Fibroblast of the aortic adventitia (primary cell): ENCODE results near the gene RNFT1. TPM values are rescaled to one million over a fixed set of nuclear protein-coding genes. Genes with fewer than 3 reads are reported as not detected.
A peak's percentile ranks its signal among the peaks of the same experiment; 100 is the strongest.
"Not testable (repeated sequence)": the region's sequence is repeated elsewhere in the genome, so short reads cannot be mapped to it uniquely, and the experiment has no call there.

ENCODE experiments used
- DNase-seq: peaks from one replicate; pipeline ENCODE4 v3.0.0-alpha.2; 2010; ENCODE audit warnings: low read depth
- H3K4me3 ChIP-seq: 2 replicates; pipeline ENCODE4 v1.5.1; 2011; ENCODE audit warnings: low read depth, mild to moderate bottlenecking, control low read depth, low read length, moderate library complexity
- CTCF ChIP-seq: IDR thresholded peaks from 2 replicates; pipeline ENCODE4 v1.5.1; 2011; ENCODE audit warnings: mild to moderate bottlenecking, low read length, control low read depth, inconsistent platforms; ENCODE audit not compliant: insufficient read depth
- total RNA-seq: library from RNA; depleted of rRNA; stranded (reverse); fragments of >200 nt; gene quantifications from 2 replicates; pipeline ENCODE4 v1.2.3, GENCODE V29; 2012; ENCODE audit warnings: low replicate concordance

The RNFT1 gene
- 9.6 and 15.0 TPM in 2 replicates for total RNA-seq

GRCh38 chr17:59964482-59965328 is at the start of gene RNFT1:
Gene RNFT1 (minus strand): TSS chr17:59964740. CDS start chr17:59964663, 77 bp downstream.
- H3K4me3 ChIP-seq, result peak within 1 kb of the TSS; percentile 91
- peak; percentile 72 for DNase-seq
- no peak for TF ChIP-seq CTCF

- DNase-seq, H3K4me3 ChIP-seq: not testable (repeated sequence)
Observed at GRCh38 chr17:60009326-60009725, 44.8 kb upstream of the RNFT1 start.

GRCh38 chr17:60008377-60008776 is 43.8 kb upstream of the RNFT1 start:
- H3K4me3 ChIP-seq, DNase-seq: not testable (repeated sequence)

GRCh38 chr17:60006160-60006559 is 41.6 kb upstream of the RNFT1 start:
- no peak overlapping the region for H3K4me3 ChIP-seq
- TF ChIP-seq CTCF, result no peak
- DNase-seq, result no peak

GRCh38 chr17:60004561-60004960 is 40.0 kb upstream of the RNFT1 start:
- not testable (repeated sequence) for DNase-seq, H3K4me3 ChIP-seq

- not testable (repeated sequence) for H3K4me3 ChIP-seq, DNase-seq
Observed at GRCh38 chr17:60002405-60002804, 37.9 kb upstream of the RNFT1 start.

GRCh38 chr17:59996608-59997007 is 32.1 kb upstream of the RNFT1 start:
- H3K4me3 ChIP-seq, DNase-seq: not testable (repeated sequence)

GRCh38 chr17:59975166-59975565 is 10.6 kb upstream of the RNFT1 start:
- not testable (repeated sequence) for H3K4me3 ChIP-seq, DNase-seq

- DNase-seq, H3K4me3 ChIP-seq: not testable (repeated sequence)
Observed at GRCh38 chr17:59973483-59973882, 8.9 kb upstream of the RNFT1 start.

- no peak for TF ChIP-seq CTCF
- no peak overlapping the region for H3K4me3 ChIP-seq
- DNase-seq, result peak; percentile 30
Observed at GRCh38 chr17:59972778-59973177, 8.2 kb upstream of the RNFT1 start.

- H3K4me3 ChIP-seq, DNase-seq: not testable (repeated sequence)
Observed at GRCh38 chr17:59971771-59972170, 7.2 kb upstream of the RNFT1 start.
